NB4 (cell line): ENCODE data around the gene ZNF26.

Source experiments
- CTCF ChIP-seq: IDR thresholded peaks from one replicate; pipeline ENCODE4 v1.5.1; 2012; ENCODE audit warnings: low read depth, low read length
- MAX ChIP-seq: IDR thresholded peaks from 2 replicates; pipeline ENCODE4 v1.6.1; 2011; ENCODE audit warnings: low read depth, low read length
- POLR2A ChIP-seq: IDR thresholded peaks from 2 replicates; pipeline ENCODE4 v1.6.1; 2011; ENCODE audit warnings: mild to moderate bottlenecking; ENCODE audit not compliant: insufficient read length; ENCODE audit errors: extremely low read depth

- TF ChIP-seq CTCF (no peak), POLR2A (no peak), MAX (no peak)
Measured at GRCh38 chr12:132972374-132972773, 13.8 kb upstream of the ZNF26 start.
